ENCODE data around the gene SH3BGRL2.

SH3BGRL2 gene

GRCh38 chr6:79630883-79631692 is at the start of gene SH3BGRL2:
TSS of gene SH3BGRL2 (plus strand) at chr6:79631329. CDS start at chr6:79631462, 133 bp downstream.
- Mint-ChIP-seq H3K9me3 (no peaks in the 10 kb centered on the region), H3K27me3 (peaks cover 35% of the 10 kb centered on the region), H3K36me3 (ENCODE audit: low read depth) (no peaks in the 10 kb centered on the region), H3K4me3 (peak within 1 kb of the TSS; percentile 83), H3K4me1 (ENCODE audit: low read depth) (peaks cover 14% of the 10 kb centered on the region), H3K27ac (peak within 1 kb of the TSS; percentile 11)
- intact Hi-C loops (cut with micrococcal nuclease), result no loop called here

- Mint-ChIP-seq H3K9me3 (peaks cover 18% of the 10 kb centered on the region), H3K27ac (no peak overlapping the region), H3K27me3 (no peaks in the 10 kb centered on the region), H3K36me3 (ENCODE audit: low read depth) (no peaks in the 10 kb centered on the region), H3K4me1 (ENCODE audit: low read depth) (no peaks in the 10 kb centered on the region), H3K4me3 (no peak overlapping the region)
- intact Hi-C loops (cut with micrococcal nuclease), result no loop called here
Observed at GRCh38 chr6:79584332-79584731, 46.8 kb upstream of the SH3BGRL2 start.

GRCh38 chr6:79586548-79586947 is 44.6 kb upstream of the SH3BGRL2 start:
- Mint-ChIP-seq H3K36me3 (ENCODE audit: low read depth) (no peaks in the 10 kb centered on the region), H3K4me3 (no peak overlapping the region), H3K27me3 (no peaks in the 10 kb centered on the region), H3K4me1 (ENCODE audit: low read depth) (no peaks in the 10 kb centered on the region), H3K27ac (no peak overlapping the region), H3K9me3 (no peaks in the 10 kb centered on the region)
- intact Hi-C loops (cut with micrococcal nuclease), result no loop called here

- no peaks in the 10 kb centered on the region for H3K9me3 Mint-ChIP-seq
- H3K27ac Mint-ChIP-seq, result no peak overlapping the region
- no peaks in the 10 kb centered on the region for H3K4me1 Mint-ChIP-seq (ENCODE audit: low read depth)
- no peaks in the 10 kb centered on the region for H3K27me3 Mint-ChIP-seq
- intact Hi-C loops (cut with micrococcal nuclease), result no loop called here
- no peak overlapping the region for H3K4me3 Mint-ChIP-seq
- H3K36me3 Mint-ChIP-seq (ENCODE audit: low read depth), result no peaks in the 10 kb centered on the region
Observed at GRCh38 chr6:79589701-79590100, 41.4 kb upstream of the SH3BGRL2 start.

- Mint-ChIP-seq H3K27me3 (no peaks in the 10 kb centered on the region), H3K27ac (no peak overlapping the region), H3K36me3 (ENCODE audit: low read depth) (no peaks in the 10 kb centered on the region), H3K4me1 (ENCODE audit: low read depth) (no peaks in the 10 kb centered on the region), H3K4me3 (no peak overlapping the region), H3K9me3 (no peaks in the 10 kb centered on the region)
- intact Hi-C loops (cut with micrococcal nuclease), result no loop called here
Observed at GRCh38 chr6:79597155-79597554, 34.0 kb upstream of the SH3BGRL2 start.

GRCh38 chr6:79598012-79598411 is 33.1 kb upstream of the SH3BGRL2 start:
- Mint-ChIP-seq H3K4me3 (no peak overlapping the region), H3K27me3 (no peaks in the 10 kb centered on the region), H3K27ac (no peak overlapping the region), H3K36me3 (ENCODE audit: low read depth) (no peaks in the 10 kb centered on the region), H3K9me3 (no peaks in the 10 kb centered on the region), H3K4me1 (ENCODE audit: low read depth) (no peaks in the 10 kb centered on the region)
- intact Hi-C loops (cut with micrococcal nuclease), result no loop called here

- Mint-ChIP-seq H3K27me3 (no peaks in the 10 kb centered on the region), H3K9me3 (no peaks in the 10 kb centered on the region), H3K27ac (no peak overlapping the region), H3K4me3 (no peak overlapping the region), H3K36me3 (ENCODE audit: low read depth) (no peaks in the 10 kb centered on the region), H3K4me1 (ENCODE audit: low read depth) (no peaks in the 10 kb centered on the region)
- intact Hi-C loops (cut with micrococcal nuclease), result no loop called here
Observed at GRCh38 chr6:79599725-79600259, 31.3 kb upstream of the SH3BGRL2 start.

- Mint-ChIP-seq H3K27ac (no peak overlapping the region), H3K27me3 (no peaks in the 10 kb centered on the region), H3K9me3 (no peaks in the 10 kb centered on the region), H3K4me3 (no peak overlapping the region), H3K4me1 (ENCODE audit: low read depth) (no peaks in the 10 kb centered on the region), H3K36me3 (ENCODE audit: low read depth) (no peaks in the 10 kb centered on the region)
- intact Hi-C loops (cut with micrococcal nuclease), result no loop called here
Observed at GRCh38 chr6:79600313-79600712, 30.8 kb upstream of the SH3BGRL2 start.

- Mint-ChIP-seq H3K36me3 (ENCODE audit: low read depth) (no peaks in the 10 kb centered on the region), H3K9me3 (no peaks in the 10 kb centered on the region), H3K27me3 (no peaks in the 10 kb centered on the region), H3K4me3 (no peak overlapping the region), H3K27ac (no peak overlapping the region), H3K4me1 (ENCODE audit: low read depth) (no peaks in the 10 kb centered on the region)
- intact Hi-C loops (cut with micrococcal nuclease), result no loop called here
Observed at GRCh38 chr6:79600812-79601609, 30.1 kb upstream of the SH3BGRL2 start.

GRCh38 chr6:79602859-79603258 is 28.3 kb upstream of the SH3BGRL2 start:
- H3K27me3 Mint-ChIP-seq, result no peaks in the 10 kb centered on the region
- H3K4me1 Mint-ChIP-seq (ENCODE audit: low read depth), result no peaks in the 10 kb centered on the region
- no peaks in the 10 kb centered on the region for H3K36me3 Mint-ChIP-seq (ENCODE audit: low read depth)
- H3K9me3 Mint-ChIP-seq, result peaks cover 10% of the 10 kb centered on the region
- no peak overlapping the region for H3K4me3 Mint-ChIP-seq
- H3K27ac Mint-ChIP-seq, result no peak overlapping the region
- intact Hi-C loops (cut with micrococcal nuclease), result no loop called here

GRCh38 chr6:79604583-79605037 is 26.5 kb upstream of the SH3BGRL2 start:
- peaks cover 10% of the 10 kb centered on the region for H3K9me3 Mint-ChIP-seq
- no peak overlapping the region for H3K27ac Mint-ChIP-seq
- H3K27me3 Mint-ChIP-seq, result no peaks in the 10 kb centered on the region
- intact Hi-C loops (cut with micrococcal nuclease), result no loop called here
- H3K4me3 Mint-ChIP-seq, result no peak overlapping the region
- H3K4me1 Mint-ChIP-seq (ENCODE audit: low read depth), result no peaks in the 10 kb centered on the region
- no peaks in the 10 kb centered on the region for H3K36me3 Mint-ChIP-seq (ENCODE audit: low read depth)

- Mint-ChIP-seq H3K4me3 (no peak overlapping the region), H3K27ac (no peak overlapping the region), H3K4me1 (ENCODE audit: low read depth) (no peaks in the 10 kb centered on the region), H3K27me3 (no peaks in the 10 kb centered on the region), H3K36me3 (ENCODE audit: low read depth) (no peaks in the 10 kb centered on the region), H3K9me3 (peaks cover 10% of the 10 kb centered on the region)
- intact Hi-C loops (cut with micrococcal nuclease), result no loop called here
Observed at GRCh38 chr6:79605061-79605460, 26.1 kb upstream of the SH3BGRL2 start.

GRCh38 chr6:79605968-79606764 is 25.0 kb upstream of the SH3BGRL2 start:
- Mint-ChIP-seq H3K27ac (no peak overlapping the region), H3K9me3 (peaks cover 10% of the 10 kb centered on the region), H3K4me1 (ENCODE audit: low read depth) (no peaks in the 10 kb centered on the region), H3K4me3 (no peak overlapping the region), H3K36me3 (ENCODE audit: low read depth) (no peaks in the 10 kb centered on the region), H3K27me3 (no peaks in the 10 kb centered on the region)
- intact Hi-C loops (cut with micrococcal nuclease), result no loop called here

All from dendritic cell treated with granulocyte-macrophage colony-stimulating factor and Interleukin-4, amounts not matched to agents 40 ng/mL and 50 ng/mL, for 4 days (primary cell).